Hematopoietic multipotent progenitor cell treated with erythropoietin and hydrocortisone succinate and interleukin-3 and kit ligand, for 8 days (in vitro differentiated cells): Measurements from ENCODE around the gene PRR33.

Experiments
- DNase-seq: peaks from one replicate; pipeline ENCODE4 v3.0.0-alpha.2; 2015

PRR33 gene

GRCh38 chr11:1927848-1928469, 36.3 kb upstream of the PRR33 start:
- no peak for DNase-seq

GRCh38 chr11:1927026-1927847, 35.5 kb upstream of the PRR33 start:
- DNase-seq = no peak

DNA sequence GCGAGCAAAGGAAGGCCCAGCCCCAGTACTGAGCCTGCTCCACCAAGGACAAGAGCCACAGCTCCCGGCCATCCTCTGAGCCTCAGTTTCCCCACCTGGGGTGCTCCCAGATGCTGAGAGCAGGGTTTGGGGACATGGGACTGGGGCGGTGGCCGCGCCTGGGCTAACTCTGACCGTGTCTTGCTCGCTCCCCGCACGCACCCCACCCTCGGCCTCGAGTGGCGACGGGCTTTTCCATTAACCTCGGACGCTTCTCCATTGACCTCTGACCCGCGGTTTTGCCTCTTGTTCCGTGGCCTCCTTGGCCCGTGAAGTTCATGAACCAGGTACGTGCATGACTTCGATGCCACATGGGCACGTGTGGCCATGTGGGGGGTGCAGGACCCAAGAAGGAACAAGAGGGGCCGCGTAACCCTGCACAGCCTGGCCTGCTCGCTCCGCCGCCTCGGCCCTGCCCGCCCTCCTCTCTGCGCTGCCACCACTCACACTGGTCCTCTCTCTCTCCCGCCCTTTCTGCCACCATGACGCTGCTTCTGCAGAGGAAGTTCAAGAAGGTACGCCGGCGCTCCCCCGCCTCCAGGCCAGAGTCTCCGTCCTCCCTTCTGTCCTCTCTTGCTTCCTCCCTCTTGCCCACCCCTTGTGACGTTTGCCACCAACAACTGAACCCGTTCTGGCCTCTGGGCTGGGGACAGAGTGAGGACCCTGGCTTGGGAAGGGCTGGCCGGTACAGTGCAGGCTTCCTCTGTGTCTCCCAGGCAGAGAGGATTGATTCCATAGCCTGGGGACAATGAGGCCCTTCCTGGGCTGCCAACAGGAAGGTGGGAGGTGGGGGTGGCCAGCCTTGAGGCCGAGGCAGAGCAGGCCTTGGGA, 34.7 kb upstream of the PRR33 start:
- no peak for DNase-seq

DNA sequence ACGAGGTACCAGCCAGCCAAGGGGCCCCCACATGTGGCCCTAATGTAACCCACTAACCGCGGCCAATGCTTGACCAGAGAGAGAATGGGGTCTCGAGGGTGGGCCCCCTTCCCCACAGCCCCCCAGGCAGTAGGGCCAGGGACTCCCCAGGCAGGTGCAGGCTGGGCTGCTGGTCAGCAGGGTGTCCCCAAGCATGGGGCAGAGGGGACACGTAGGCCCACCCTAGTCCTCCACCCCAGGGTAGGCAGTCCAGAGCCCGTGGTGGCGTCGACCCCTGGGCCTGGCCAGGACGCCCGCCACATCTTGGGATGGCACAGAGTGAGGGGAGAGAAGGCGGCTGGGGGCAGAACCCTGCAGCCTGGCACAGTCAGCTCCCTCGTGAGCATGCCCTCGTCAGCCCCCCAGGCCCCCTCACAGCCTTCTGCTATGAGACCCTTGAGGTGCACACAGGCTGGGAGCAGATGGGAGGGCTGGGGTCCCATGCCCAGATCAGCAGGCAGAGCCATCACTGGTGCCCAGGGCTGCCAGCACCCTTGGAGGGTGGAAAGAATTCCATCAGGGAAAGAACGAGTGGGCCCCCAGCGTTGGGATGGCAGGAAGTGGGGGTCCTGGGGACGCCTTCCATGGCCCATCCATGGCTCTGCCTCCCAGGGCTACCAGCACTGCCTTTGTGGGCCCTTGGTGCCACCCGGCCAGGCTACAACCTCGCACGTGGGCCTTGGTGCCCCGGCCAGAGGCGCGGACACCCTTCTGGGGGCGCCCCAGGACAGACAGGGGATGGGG, 33.9 kb upstream of the PRR33 start:
- DNase-seq = no peak

- DNase-seq = no peak
These were observed 33.1 kb upstream of the PRR33 start for GRCh38 chr11:1924646-1925372.

- DNase-seq = no peak
These were observed 32.5 kb upstream of the PRR33 start for GRCh38 chr11:1924181-1924580.

- no peak for DNase-seq
These were observed 31.7 kb upstream of the PRR33 start for GRCh38 chr11:1923201-1923956.

DNA sequence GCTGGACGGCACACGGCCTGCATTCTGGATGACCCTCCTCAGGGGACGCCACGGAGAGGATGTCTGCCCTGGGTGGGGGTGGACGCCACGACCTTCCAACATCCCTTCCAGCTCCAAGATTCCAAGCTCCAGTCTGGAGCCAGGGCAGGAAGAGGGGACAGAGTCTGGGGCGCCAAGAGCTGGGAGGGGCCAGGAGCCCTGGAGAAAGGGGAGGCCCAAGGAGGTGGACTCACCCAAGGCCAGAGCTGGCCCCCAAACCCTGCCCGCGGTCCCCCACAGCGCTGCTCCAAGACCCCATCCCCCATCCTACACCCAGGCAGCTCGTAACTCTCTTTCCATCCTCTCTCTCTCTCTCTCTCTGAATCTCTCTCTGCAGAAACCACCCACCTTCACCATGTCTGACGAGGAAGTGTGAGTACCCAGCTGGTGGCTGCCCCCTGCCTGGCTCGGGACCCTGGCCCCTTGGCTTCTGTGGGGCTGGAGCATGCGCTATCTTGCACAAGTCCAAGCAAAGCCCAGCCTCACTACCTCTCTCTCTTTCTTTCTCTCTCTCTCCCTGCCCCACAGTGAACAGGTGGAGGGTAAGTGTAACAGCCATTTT, 30.9 kb upstream of the PRR33 start:
- no peak for DNase-seq

GRCh38 chr11:1921574-1922141, 30.0 kb upstream of the PRR33 start:
- no peak for DNase-seq

- no peak for DNase-seq
These were observed 29.3 kb upstream of the PRR33 start for GRCh38 chr11:1920909-1921573.

- DNase-seq = no peak
These were observed 28.6 kb upstream of the PRR33 start for GRCh38 chr11:1920128-1920908.

GRCh38 chr11:1919391-1920127, 27.9 kb upstream of the PRR33 start, which contains the start of gene TNNT3:
Gene TNNT3, plus strand, starts transcription at chr11:1919703. Its CDS starts 3,172 bp downstream, at chr11:1922875.
- DNase-seq = no peak

- no peak for DNase-seq
These were observed 27.0 kb upstream of the PRR33 start for GRCh38 chr11:1918436-1919315.

- no peak for DNase-seq
These were observed 26.1 kb upstream of the PRR33 start for GRCh38 chr11:1917523-1918435.

DNA sequence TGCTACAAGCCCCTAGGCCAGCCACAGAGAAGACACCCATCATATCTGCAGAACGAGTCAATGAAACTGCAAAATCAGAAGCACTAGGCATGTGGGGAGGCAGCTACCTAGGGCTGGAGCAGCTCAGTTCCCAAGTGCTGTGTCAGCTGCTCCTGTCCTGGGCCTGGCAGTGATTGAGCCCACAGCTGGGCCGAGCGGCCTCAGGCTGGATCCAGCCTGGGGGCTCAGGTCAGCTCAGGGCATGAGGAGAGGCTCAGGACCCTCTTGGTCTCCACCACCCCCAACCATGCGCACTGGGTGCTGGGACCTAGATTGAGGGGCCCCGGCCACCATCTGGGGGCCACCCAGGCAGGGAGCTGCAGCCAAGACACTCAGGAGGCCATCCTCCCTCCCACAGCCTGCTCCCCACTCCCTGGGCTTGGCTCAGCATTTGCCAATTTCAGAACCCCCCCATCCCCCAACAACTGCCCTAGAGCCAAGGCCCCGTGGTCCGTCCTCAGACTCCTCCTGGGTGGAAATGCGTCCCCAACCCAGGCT, 25.4 kb upstream of the PRR33 start:
- DNase-seq = no peak
